Gastroesophageal sphincter (tissue), 3 donors: Measurements from ENCODE around the gene DEFB128.

Experiments
- CTCF ChIP-seq, 4 experiments: fragments of 200-600 bp in 2 of 4; fragments of 450-650 bp in 2 of 4; sonication (generic) in 1 of 4; IDR thresholded peaks; one replicate each; pipeline ENCODE4 v1.5.1; 2017 to 2019; ENCODE audit warnings: antibody characterized with exemption in 4 of 4, mild to moderate bottlenecking in 2 of 4, moderate library complexity in 2 of 4
- EP300 ChIP-seq: sonication (generic); formaldehyde crosslinking; IDR thresholded peaks from one replicate; pipeline ENCODE4 v1.6.1; 2017; ENCODE audit warnings: antibody characterized with exemption, mild to moderate bottlenecking
- POLR2A ChIP-seq, 2 donors: fragments of 450-650 bp; IDR thresholded peaks; one replicate each; pipeline ENCODE4 v1.6.1; 2017; ENCODE audit warnings: antibody characterized with exemption in 2 of 2, mild to moderate bottlenecking in 2 of 2, moderate library complexity in 1 of 2
- POLR2AphosphoS5 ChIP-seq: sonication (generic); formaldehyde crosslinking; IDR thresholded peaks from one replicate; pipeline ENCODE4 v1.6.1; 2017; ENCODE audit warnings: antibody characterized with exemption

DNA sequence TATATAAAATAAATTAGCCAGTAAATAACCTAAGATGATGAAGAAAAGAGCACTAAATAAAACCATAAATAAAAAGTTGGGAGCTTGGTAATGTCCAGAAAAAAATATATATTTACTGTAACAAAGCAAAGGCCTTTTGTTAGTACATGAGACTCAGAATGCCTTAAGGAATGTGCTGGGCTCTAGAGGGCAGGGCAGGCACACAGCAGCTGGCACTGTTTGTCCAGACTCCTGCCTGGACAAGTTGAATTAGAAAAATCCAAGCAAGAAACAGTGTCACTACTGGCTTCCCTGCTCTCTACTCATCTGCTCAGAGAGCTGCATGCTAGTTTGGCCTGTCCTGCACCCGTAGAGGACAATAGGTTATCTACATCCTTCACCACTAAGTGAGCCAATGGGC is 46.4 kb upstream of the DEFB128 start:
- TF ChIP-seq CTCF (IDR thresholded peaks at IDR 0.05): no peak
- TF ChIP-seq POLR2A (IDR thresholded peaks at IDR 0.05): no peak
- TF ChIP-seq EP300: no peak
- TF ChIP-seq POLR2AphosphoS5: no peak
